MM.1S (cell line): ENCODE measurements around the gene ELFN1.

Source experiments
- DNase-seq: peaks from one replicate; pipeline ENCODE4 v3.0.0-alpha.2; 2015
- H2AFZ ChIP-seq: fragments of 300-600 bp; sonication (generic); 2 replicates; pipeline ENCODE4 v1.6.0; 2016; ENCODE audit warnings: antibody characterized with exemption, low read length
- H3F3A ChIP-seq: fragments of 300-600 bp; sonication (generic); 2 replicates; pipeline ENCODE4 v1.6.1; 2016; ENCODE audit warnings: mild to moderate bottlenecking, antibody characterized with exemption, low read length, moderate library complexity, mixed read lengths; ENCODE audit not compliant: insufficient read depth
- H3K27ac ChIP-seq: fragments of 300-600 bp; sonication (generic); 2 replicates; pipeline ENCODE4 v1.5.1; 2016; ENCODE audit warnings: mild to moderate bottlenecking, low read length
- H3K27me3 ChIP-seq: fragments of 300-600 bp; sonication (generic); replicated peaks from 2 replicates; pipeline ENCODE4 v1.6.0; 2016; ENCODE audit warnings: low read length; ENCODE audit not compliant: insufficient read depth
- H3K36me3 ChIP-seq: fragments of 300-600 bp; sonication (generic); replicated peaks from 2 replicates; pipeline ENCODE4 v1.6.1; 2016; ENCODE audit warnings: mild to moderate bottlenecking, low read length, mixed read lengths; ENCODE audit not compliant: insufficient read depth
- H3K4me1 ChIP-seq: fragments of 300-600 bp; sonication (generic); 2 replicates; pipeline ENCODE4 v1.6.1; 2016; ENCODE audit warnings: low read length, mixed read lengths
- H3K4me2 ChIP-seq: fragments of 300-600 bp; sonication (generic); 2 replicates; pipeline ENCODE4 v1.6.0; 2016; ENCODE audit warnings: low read depth, low read length
- H3K4me3 ChIP-seq: fragments of 300-600 bp; sonication (generic); 2 replicates; pipeline ENCODE4 v1.5.1; 2016; ENCODE audit warnings: low read length, mixed read lengths
- H3K79me2 ChIP-seq: fragments of 300-600 bp; sonication (generic); 2 replicates; pipeline ENCODE4 v1.6.1; 2016; ENCODE audit warnings: mixed run types, low read length, mixed read lengths
- H3K9ac ChIP-seq: fragments of 300-600 bp; sonication (generic); 2 replicates; pipeline ENCODE4 v1.6.1; 2016; ENCODE audit warnings: low read length, mixed read lengths
- H3K9me2 ChIP-seq: fragments of 300-600 bp; sonication (generic); replicated peaks from 2 replicates; pipeline ENCODE4 v1.6.1; 2016; ENCODE audit warnings: mild to moderate bottlenecking, low read length, mixed read lengths; ENCODE audit not compliant: insufficient read depth
- H3K9me3 ChIP-seq: fragments of 300-600 bp; sonication (generic); replicated peaks from 2 replicates; pipeline ENCODE4 v1.6.1; 2016; ENCODE audit warnings: mild to moderate bottlenecking, low read length, mixed read lengths; ENCODE audit not compliant: insufficient read depth
- H4K20me1 ChIP-seq: fragments of 300-600 bp; sonication (generic); 2 replicates; pipeline ENCODE4 v1.6.1; 2016; ENCODE audit warnings: mild to moderate bottlenecking, low read length, moderate library complexity, mixed read lengths; ENCODE audit not compliant: insufficient read depth
- CTCF ChIP-seq: fragments of 300-600 bp; sonication (generic); IDR thresholded peaks from 2 replicates; pipeline ENCODE4 v1.5.1; 2016; ENCODE audit warnings: antibody characterized with exemption, low read length, mixed read lengths
- EZH2 ChIP-seq: fragments of 300-600 bp; sonication (generic); optimal IDR thresholded peaks from 2 replicates; pipeline ENCODE3; 2017; ENCODE audit warnings: low read depth, mild to moderate bottlenecking, antibody characterized with exemption, low read length, mixed read lengths
- EZH2phosphoT487 ChIP-seq: fragments of 300-600 bp; sonication (generic); IDR thresholded peaks from 2 replicates; pipeline ENCODE4 v1.6.1; 2018; ENCODE audit warnings: antibody characterized with exemption, low read length

ELFN1 gene

DNA sequence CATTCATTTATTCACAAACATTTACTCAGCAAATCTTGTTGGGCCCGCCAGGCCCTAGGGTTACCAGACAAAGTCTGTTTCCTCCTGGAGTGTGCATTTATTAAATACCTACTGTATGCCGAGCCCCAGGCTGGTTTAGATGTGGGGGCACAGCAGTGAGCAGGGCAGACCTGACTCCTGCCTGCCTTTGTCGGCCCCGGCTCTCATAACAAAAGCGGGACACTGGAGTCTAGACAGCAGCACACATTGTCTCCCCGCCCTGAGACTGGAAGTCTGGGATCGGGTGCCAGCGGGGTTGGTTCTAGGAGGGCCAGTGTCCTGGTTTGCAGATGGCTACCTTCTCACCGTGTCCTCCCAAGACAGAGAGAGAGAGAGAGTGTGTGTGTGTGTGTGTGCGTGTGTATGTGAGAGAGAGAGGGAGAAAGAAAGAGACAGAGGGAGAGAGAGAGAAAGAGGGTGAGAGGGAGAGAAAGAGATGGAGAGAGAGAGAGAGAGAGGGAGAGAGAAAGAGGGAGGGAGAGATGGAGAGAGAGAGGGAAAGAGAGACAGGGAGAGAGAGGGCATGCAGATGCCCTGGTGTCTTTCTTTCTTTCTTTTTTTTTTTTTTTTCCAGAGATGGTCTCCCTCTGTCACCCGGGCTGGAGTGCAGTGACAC lies 25.9 kb downstream of the ELFN1 start:
- H3K4me2 ChIP-seq = no peak overlapping the region
- no peak overlapping the region for H3K9ac ChIP-seq
- DNase-seq = no peak
- no peaks in the 10 kb centered on the region for H3K4me1 ChIP-seq
- H3K9me2 ChIP-seq = no peaks in the 10 kb centered on the region
- no peaks in the 10 kb centered on the region for H3F3A ChIP-seq
- H2AFZ ChIP-seq = no peak overlapping the region
- H3K79me2 ChIP-seq = no peaks in the 10 kb centered on the region
- H3K4me3 ChIP-seq = no peak overlapping the region
- H3K36me3 ChIP-seq = no peaks in the 10 kb centered on the region
- peaks cover 92% of the 10 kb centered on the region for H3K27me3 ChIP-seq
- no peak overlapping the region for H3K27ac ChIP-seq
- no peak for TF ChIP-seq EZH2
- no peak for TF ChIP-seq CTCF
- TF ChIP-seq EZH2phosphoT487 = no peak
- H4K20me1 ChIP-seq = no peaks in the 10 kb centered on the region
- H3K9me3 ChIP-seq = no peaks in the 10 kb centered on the region

DNA sequence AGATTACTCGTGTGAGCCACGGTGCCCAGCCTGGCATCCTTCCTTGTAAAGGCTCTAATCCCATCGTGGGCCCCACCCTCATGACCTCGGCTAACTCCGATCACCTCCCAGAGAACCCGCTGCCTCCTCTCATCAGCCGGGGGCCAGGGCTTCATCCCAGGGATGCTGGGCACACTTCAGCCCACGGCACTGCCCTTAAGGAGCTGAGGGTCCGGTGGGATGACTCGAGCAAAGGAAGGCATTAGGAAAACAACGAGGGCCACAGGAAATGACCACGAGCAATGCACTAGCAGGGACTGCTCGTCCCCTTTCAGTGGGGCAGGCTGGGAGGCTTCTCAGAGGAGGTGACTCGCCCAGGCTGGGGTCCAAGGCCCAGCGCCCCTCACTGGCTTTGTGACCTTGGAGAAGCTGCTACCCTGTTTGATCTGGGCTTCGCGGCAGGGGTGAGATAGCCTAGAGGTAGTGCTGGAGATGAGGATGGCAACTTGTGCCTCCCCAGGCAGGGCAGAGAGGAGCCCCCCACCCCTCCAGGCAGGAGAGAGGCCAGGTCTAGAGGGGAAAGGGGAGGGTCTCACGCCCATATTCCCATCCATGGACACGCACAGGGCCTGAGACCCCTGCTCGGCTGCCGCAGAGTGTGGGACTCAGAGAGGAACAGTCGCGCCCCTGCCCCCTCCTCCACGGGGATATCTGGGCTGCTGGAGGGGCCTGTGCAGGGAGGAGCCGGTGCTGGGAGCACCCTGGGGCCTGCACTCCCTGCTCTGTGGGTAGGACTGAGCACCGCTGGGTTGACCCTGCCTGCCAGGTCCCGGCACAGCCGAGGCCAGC lies 26.8 kb downstream of the ELFN1 start:
- Histone ChIP-seq H2AFZ (no peak overlapping the region), H4K20me1 (no peaks in the 10 kb centered on the region), H3K4me1 (no peaks in the 10 kb centered on the region), H3F3A (no peaks in the 10 kb centered on the region), H3K79me2 (no peaks in the 10 kb centered on the region), H3K4me3 (no peak overlapping the region), H3K27ac (no peak overlapping the region), H3K36me3 (no peaks in the 10 kb centered on the region), H3K9me2 (no peaks in the 10 kb centered on the region), H3K9me3 (no peaks in the 10 kb centered on the region), H3K9ac (no peak overlapping the region), H3K27me3 (peaks cover 94% of the 10 kb centered on the region), H3K4me2 (no peak overlapping the region)
- TF ChIP-seq EZH2phosphoT487 (no peak), CTCF (no peak), EZH2 (no peak)
- no peak for DNase-seq

- no peak for DNase-seq
- Histone ChIP-seq H3K27ac (no peak overlapping the region), H4K20me1 (no peaks in the 10 kb centered on the region), H3F3A (no peaks in the 10 kb centered on the region), H3K9me3 (no peaks in the 10 kb centered on the region), H3K4me1 (no peaks in the 10 kb centered on the region), H3K4me3 (no peak overlapping the region), H2AFZ (no peak overlapping the region), H3K9me2 (no peaks in the 10 kb centered on the region), H3K27me3 (peaks cover 96% of the 10 kb centered on the region), H3K9ac (no peak overlapping the region), H3K4me2 (no peak overlapping the region), H3K79me2 (no peaks in the 10 kb centered on the region), H3K36me3 (no peaks in the 10 kb centered on the region)
- TF ChIP-seq CTCF (no peak), EZH2phosphoT487 (no peak), EZH2 (no peak)
These were observed 27.5 kb downstream of the ELFN1 start for GRCh38 chr7:1697499-1698125.
